Mucosa of descending colon (tissue), 3 donors: Measurements from ENCODE around the gene BDH1. TPM values are rescaled to one million over a fixed set of nuclear protein-coding genes. Genes with fewer than 3 reads are reported as not detected.

Source experiments
- ATAC-seq: fragments of 200-7000 bp; cut with Tn5 transposase; one replicate; pipeline ENCODE4 v1.9.1; 2020; ENCODE audit warnings: mild to moderate bottlenecking, moderate library complexity
- DNase-seq, 3 donors: peaks; one replicate each; pipeline ENCODE4 v3.0.0-alpha.2; 2020
- H3K36me3 ChIP-seq: fragments of 200-600 bp; one replicate; pipeline ENCODE4 v1.8.0; 2021; ENCODE audit warnings: low read depth, mild to moderate bottlenecking
- H3K4me1 ChIP-seq: fragments of 200-600 bp; one replicate; pipeline ENCODE4 v1.8.0; 2021; ENCODE audit warnings: low read depth, mild to moderate bottlenecking
- H3K4me3 ChIP-seq: fragments of 200-600 bp; one replicate; pipeline ENCODE4 v1.8.0; 2021; ENCODE audit warnings: mild to moderate bottlenecking
- H3K9me3 ChIP-seq: fragments of 200-600 bp; one replicate; pipeline ENCODE4 v1.8.0; 2021; ENCODE audit warnings: mild to moderate bottlenecking
- CTCF ChIP-seq: fragments of 200-600 bp; IDR thresholded peaks from one replicate; pipeline ENCODE4 v1.8.0; 2022; ENCODE audit warnings: antibody characterized with exemption, mild to moderate bottlenecking
- intact Hi-C, 2 donors: fragments of 100-400 bp; cut with DNase I in 1 of 2; cut with micrococcal nuclease in 1 of 2; formaldehyde crosslinking; loops; one replicate each; pipeline versions ENCODE4 v1.11.0 to v1.11.1; 2022; cut with DNase I, micrococcal nuclease
- total RNA-seq, 3 donors: library from RNA; stranded (reverse); fragmentation: NEBNext Ultra II Directional in 2 of 3; extraction: Animal tissue kit (Norgen Biotek cat#: 25700) in 2 of 3; gene quantifications; one replicate each; pipeline versions ENCODE4 v1.2.1 to v1.2.4, GENCODE V29; 2021 to 2023
- donor health status: DM: no; HTN: no; CAD: no; lungs with moderate emphysema.
- donor health status: DM: no; HTN: no; CAD: no.
- donor health status: DM: no; HTN: yes; CAD: no.

BDH1 gene
- total RNA-seq, 3 donors from 2014 or later = 79.3 to 246 (median 160) TPM

GRCh38 chr3:197494366-197495058 is 61.3 kb downstream of the BDH1 start:
- ATAC-seq (peak; percentile 93), DNase-seq (peak; percentile 67 to 76 (median 73))
- no peak for TF ChIP-seq CTCF
- Histone ChIP-seq H3K9me3 (no peaks in the 10 kb centered on the region), H3K4me1 (peaks cover 14% of the 10 kb centered on the region), H3K4me3 (no peak overlapping the region), H3K36me3 (no peaks in the 10 kb centered on the region)
- intact Hi-C loops = no loop called here

- Histone ChIP-seq H3K4me3 (no peak overlapping the region), H3K4me1 (peaks cover 9% of the 10 kb centered on the region), H3K9me3 (no peaks in the 10 kb centered on the region), H3K36me3 (no peaks in the 10 kb centered on the region)
- ATAC-seq = no peak
- no peak for DNase-seq
- intact Hi-C loops = no loop called here
- TF ChIP-seq CTCF = no peak
These were observed 62.7 kb downstream of the BDH1 start for GRCh38 chr3:197493049-197493448.

GRCh38 chr3:197491923-197492664 is 63.7 kb downstream of the BDH1 start:
- Histone ChIP-seq H3K9me3 (no peaks in the 10 kb centered on the region), H3K4me1 (peaks cover 9% of the 10 kb centered on the region), H3K4me3 (no peak overlapping the region), H3K36me3 (no peaks in the 10 kb centered on the region)
- no peak for TF ChIP-seq CTCF
- no peak for ATAC-seq
- DNase-seq = no peak
- intact Hi-C loops = no loop called here

- Histone ChIP-seq H3K36me3 (no peaks in the 10 kb centered on the region), H3K4me1 (peaks cover 9% of the 10 kb centered on the region), H3K4me3 (no peak overlapping the region), H3K9me3 (no peaks in the 10 kb centered on the region)
- ATAC-seq (no peak), DNase-seq (no peak)
- no peak for TF ChIP-seq CTCF
- intact Hi-C loops = no loop called here
These were observed 64.3 kb downstream of the BDH1 start for GRCh38 chr3:197491478-197491877.

GRCh38 chr3:197490098-197491058 is 65.4 kb downstream of the BDH1 start:
- ATAC-seq (no peak), DNase-seq (no peak)

More at GRCh38 chr3:197490098-197491058, 65.4 kb downstream of the BDH1 start:
- Histone ChIP-seq H3K4me1 (peaks cover 8% of the 10 kb centered on the region), H3K36me3 (no peaks in the 10 kb centered on the region), H3K4me3 (no peak overlapping the region), H3K9me3 (no peaks in the 10 kb centered on the region)
- intact Hi-C loops = no loop called here
- no peak for TF ChIP-seq CTCF
